Activated CD8-positive, alpha-beta T cell treated with anti-CD3 and anti-CD28 coated beads for 36 hours (primary cell): Measurements from ENCODE around the gene PALLD. TPM values are rescaled to one million over a fixed set of nuclear protein-coding genes. Genes with fewer than 3 reads are reported as not detected.

Source experiments
- ATAC-seq: fragments of 200-7000 bp; cut with Tn5 transposase; one replicate; pipeline ENCODE4 v1.10.0; 2021; ENCODE audit warnings: mild to moderate bottlenecking, moderate library complexity
- CTCF ChIA-PET: fragments of 350-600 bp; sonication (Branson Sonifier 250); formaldehyde crosslinking; loops from one replicate; lab custom pipeline; 2021; ENCODE audit warnings: antibody characterized with exemption; lab: Charles Lee
- POLR2A ChIA-PET: fragments of 350-600 bp; sonication (Branson Sonifier 250); formaldehyde crosslinking; loops from one replicate; lab custom pipeline; 2021; ENCODE audit warnings: antibody characterized with exemption; lab: Charles Lee
- DNase-seq: peaks from one replicate; pipeline ENCODE4 v3.0.0-alpha.2; 2020
- H3K27ac Mint-ChIP-seq: one replicate; pipeline ENCODE4 v1.8.0; 2021; ENCODE audit warnings: mild to moderate bottlenecking, mixed read lengths
- H3K27me3 Mint-ChIP-seq: one replicate; pipeline ENCODE4 v1.8.0; 2021; ENCODE audit warnings: mixed read lengths
- H3K36me3 Mint-ChIP-seq: one replicate; pipeline ENCODE4 v1.8.0; 2021; ENCODE audit warnings: low read depth, mixed read lengths
- H3K4me1 Mint-ChIP-seq: one replicate; pipeline ENCODE4 v1.8.0; 2021; ENCODE audit warnings: low read depth, mixed read lengths
- H3K4me3 Mint-ChIP-seq: one replicate; pipeline ENCODE4 v1.8.0; 2021; ENCODE audit warnings: mild to moderate bottlenecking, moderate library complexity, mixed read lengths
- H3K9me3 Mint-ChIP-seq: one replicate; pipeline ENCODE4 v1.8.0; 2021; ENCODE audit warnings: mixed read lengths
- CTCF ChIP-seq: fragments of 200-600 bp; IDR thresholded peaks from one replicate; pipeline ENCODE4 v1.8.0; 2022; ENCODE audit warnings: antibody characterized with exemption, mild to moderate bottlenecking
- intact Hi-C: fragments of 100-400 bp; cut with micrococcal nuclease; formaldehyde crosslinking; loops from one replicate; pipeline ENCODE4 v1.10.0; 2022
- total RNA-seq, 2 experiments: library from RNA; stranded (reverse); gene quantifications; one replicate each; pipeline ENCODE4 v1.2.3, GENCODE V29; 2021

PALLD gene
- total RNA-seq, 2 experiments from 2014 or later = 0.41 to 0.60 TPM

- H3K4me3 Mint-ChIP-seq = no peak overlapping the region
- POLR2A ChIA-PET = no interaction called here
- intact Hi-C loops = no loop called here
- H3K4me1 Mint-ChIP-seq = no peaks in the 10 kb centered on the region
- H3K9me3 Mint-ChIP-seq = peaks cover 37% of the 10 kb centered on the region
- peaks cover 10% of the 10 kb centered on the region for H3K36me3 Mint-ChIP-seq
- no peak for ATAC-seq
- CTCF ChIA-PET = no interaction called here
- no peak for TF ChIP-seq CTCF
- no peaks in the 10 kb centered on the region for H3K27me3 Mint-ChIP-seq
- H3K27ac Mint-ChIP-seq = no peak overlapping the region
- no peak for DNase-seq
These were observed 475.7 kb downstream of the PALLD start for GRCh38 chr4:168972596-168972995.

Other genes with a start within 250 kb of the PALLD start
- gene DDX60, start 178.3 kb upstream of the PALLD start, total RNA-seq = 10 to 100 TPM; 18.6 to 21.1 TPM
- gene DDX60L, start 16.6 kb upstream of the PALLD start, total RNA-seq = 1 to 10 TPM; 7.4 to 7.5 TPM